ENCODE data around the gene GFER. TPM values are rescaled to one million over a fixed set of nuclear protein-coding genes. Genes with fewer than 3 reads are reported as not detected.
"Not testable (repeated sequence)": the region's sequence is repeated elsewhere in the genome, so short reads cannot be mapped to it uniquely, and the experiment has no call there.

The GFER gene
- total RNA-seq, 1 donor from 2014 or later, result 30.0 TPM

GRCh38 chr16:1949507-1949906 lies 34.5 kb upstream of the GFER start:
- no peak for DNase-seq (ENCODE audit: low spot score)
- Mint-ChIP-seq H3K36me3 (ENCODE audit: low read depth, unreplicated experiment) (no peaks in the 10 kb centered on the region), H3K4me3 (ENCODE audit: unreplicated experiment) (no peak overlapping the region), H3K27ac (ENCODE audit: unreplicated experiment) (no peak overlapping the region), H3K4me1 (ENCODE audit: unreplicated experiment) (no peaks in the 10 kb centered on the region), H3K9me3 (ENCODE audit: unreplicated experiment) (no peaks in the 10 kb centered on the region), H3K27me3 (ENCODE audit: unreplicated experiment) (peaks cover 6% of the 10 kb centered on the region)
- TF ChIP-seq, protein P1, sequence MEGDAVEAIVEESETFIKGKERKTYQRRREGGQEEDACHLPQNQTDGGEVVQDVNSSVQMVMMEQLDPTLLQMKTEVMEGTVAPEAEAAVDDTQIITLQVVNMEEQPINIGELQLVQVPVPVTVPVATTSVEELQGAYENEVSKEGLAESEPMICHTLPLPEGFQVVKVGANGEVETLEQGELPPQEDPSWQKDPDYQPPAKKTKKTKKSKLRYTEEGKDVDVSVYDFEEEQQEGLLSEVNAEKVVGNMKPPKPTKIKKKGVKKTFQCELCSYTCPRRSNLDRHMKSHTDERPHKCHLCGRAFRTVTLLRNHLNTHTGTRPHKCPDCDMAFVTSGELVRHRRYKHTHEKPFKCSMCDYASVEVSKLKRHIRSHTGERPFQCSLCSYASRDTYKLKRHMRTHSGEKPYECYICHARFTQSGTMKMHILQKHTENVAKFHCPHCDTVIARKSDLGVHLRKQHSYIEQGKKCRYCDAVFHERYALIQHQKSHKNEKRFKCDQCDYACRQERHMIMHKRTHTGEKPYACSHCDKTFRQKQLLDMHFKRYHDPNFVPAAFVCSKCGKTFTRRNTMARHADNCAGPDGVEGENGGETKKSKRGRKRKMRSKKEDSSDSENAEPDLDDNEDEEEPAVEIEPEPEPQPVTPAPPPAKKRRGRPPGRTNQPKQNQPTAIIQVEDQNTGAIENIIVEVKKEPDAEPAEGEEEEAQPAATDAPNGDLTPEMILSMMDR (IDR thresholded peaks at IDR 0.05; ENCODE audit: unreplicated experiment), result no peak

- Mint-ChIP-seq H3K27ac (ENCODE audit: unreplicated experiment) (no peak overlapping the region), H3K9me3 (ENCODE audit: unreplicated experiment) (no peaks in the 10 kb centered on the region), H3K36me3 (ENCODE audit: low read depth, unreplicated experiment) (no peaks in the 10 kb centered on the region), H3K4me1 (ENCODE audit: unreplicated experiment) (no peaks in the 10 kb centered on the region), H3K27me3 (ENCODE audit: unreplicated experiment) (peaks cover 6% of the 10 kb centered on the region), H3K4me3 (ENCODE audit: unreplicated experiment) (no peak overlapping the region)
- TF ChIP-seq, protein P1 (IDR thresholded peaks at IDR 0.05; ENCODE audit: unreplicated experiment), result no peak
- DNase-seq (ENCODE audit: low spot score), result no peak
Observed at GRCh38 chr16:1950047-1950446, 33.9 kb upstream of the GFER start.

GRCh38 chr16:1950559-1950958 lies 33.4 kb upstream of the GFER start:
- Mint-ChIP-seq H3K9me3 (ENCODE audit: unreplicated experiment) (no peaks in the 10 kb centered on the region), H3K4me1 (ENCODE audit: unreplicated experiment) (no peaks in the 10 kb centered on the region), H3K36me3 (ENCODE audit: low read depth, unreplicated experiment) (no peaks in the 10 kb centered on the region), H3K27ac (ENCODE audit: unreplicated experiment) (no peak overlapping the region), H3K27me3 (ENCODE audit: unreplicated experiment) (peaks cover 6% of the 10 kb centered on the region), H3K4me3 (ENCODE audit: unreplicated experiment) (no peak overlapping the region)
- no peak for DNase-seq (ENCODE audit: low spot score)
- TF ChIP-seq, protein P1 (IDR thresholded peaks at IDR 0.05; ENCODE audit: unreplicated experiment), result no peak

DNA sequence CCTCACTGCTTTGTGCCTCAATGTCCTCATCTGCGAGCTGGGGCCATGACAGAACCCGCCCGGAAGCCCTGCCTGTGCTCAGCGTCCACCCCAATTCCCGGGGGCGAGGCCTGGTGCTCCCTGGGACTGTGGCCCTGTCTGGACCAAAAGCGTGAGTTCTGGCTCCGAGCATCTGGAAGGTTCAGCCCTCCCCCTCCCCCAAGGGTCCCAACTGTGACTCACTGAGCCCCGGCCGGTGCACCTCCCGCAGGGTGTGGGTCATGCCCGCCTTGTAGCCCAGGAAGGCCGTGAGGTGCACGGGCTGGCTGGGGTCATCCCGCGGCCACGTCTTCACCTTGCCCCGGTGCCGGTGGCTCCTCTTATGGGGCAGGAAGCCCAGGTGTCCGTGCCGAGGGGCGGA lies 30.3 kb upstream of the GFER start:
- H3K4me3 Mint-ChIP-seq (ENCODE audit: unreplicated experiment), result no peak overlapping the region
- TF ChIP-seq, protein P1 (IDR thresholded peaks at IDR 0.05; ENCODE audit: unreplicated experiment), result no peak
- DNase-seq (ENCODE audit: low spot score), result no peak
- H3K27me3 Mint-ChIP-seq (ENCODE audit: unreplicated experiment), result peaks cover 7% of the 10 kb centered on the region
- no peaks in the 10 kb centered on the region for H3K4me1 Mint-ChIP-seq (ENCODE audit: unreplicated experiment)
- H3K9me3 Mint-ChIP-seq (ENCODE audit: unreplicated experiment), result no peaks in the 10 kb centered on the region
- no peaks in the 10 kb centered on the region for H3K36me3 Mint-ChIP-seq (ENCODE audit: low read depth, unreplicated experiment)
- H3K27ac Mint-ChIP-seq (ENCODE audit: unreplicated experiment), result no peak overlapping the region

- peaks cover 12% of the 10 kb centered on the region for H3K4me1 Mint-ChIP-seq (ENCODE audit: unreplicated experiment)
- H3K9me3 Mint-ChIP-seq (ENCODE audit: unreplicated experiment); H3K4me3 Mint-ChIP-seq (ENCODE audit: unreplicated experiment); DNase-seq (ENCODE audit: low spot score); H3K27ac Mint-ChIP-seq (ENCODE audit: unreplicated experiment); H3K27me3 Mint-ChIP-seq (ENCODE audit: unreplicated experiment): not testable (repeated sequence)
- peaks cover 11% of the 10 kb centered on the region for H3K36me3 Mint-ChIP-seq (ENCODE audit: low read depth, unreplicated experiment)
Observed at GRCh38 chr16:1957434-1958142, 26.4 kb upstream of the GFER start.

DNA sequence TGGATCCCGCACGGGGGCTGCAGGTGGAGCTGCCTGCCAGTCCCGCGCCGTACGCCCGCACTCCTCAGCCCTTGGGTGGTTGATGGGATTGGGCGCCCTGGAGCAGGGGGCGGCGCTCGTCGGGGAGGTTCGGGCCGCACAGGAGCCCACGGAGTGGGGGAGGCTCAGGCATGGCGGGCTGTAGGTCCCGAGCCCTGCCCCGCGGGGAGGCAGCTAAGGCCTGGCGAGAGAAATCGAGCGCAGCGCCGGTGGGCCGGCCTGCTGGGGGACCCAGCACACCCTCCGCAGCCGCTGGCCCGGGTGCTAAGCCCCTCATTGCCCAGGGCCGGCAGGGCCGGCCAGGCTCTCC lies 25.9 kb upstream of the GFER start:
- not testable (repeated sequence) for H3K4me3 Mint-ChIP-seq (ENCODE audit: unreplicated experiment); H3K27ac Mint-ChIP-seq (ENCODE audit: unreplicated experiment); H3K9me3 Mint-ChIP-seq (ENCODE audit: unreplicated experiment); DNase-seq (ENCODE audit: low spot score); H3K27me3 Mint-ChIP-seq (ENCODE audit: unreplicated experiment)
- Mint-ChIP-seq H3K36me3 (ENCODE audit: low read depth, unreplicated experiment) (peaks cover 16% of the 10 kb centered on the region), H3K4me1 (ENCODE audit: unreplicated experiment) (peaks cover 15% of the 10 kb centered on the region)
